Measurements from ENCODE around the gene MPV17L.
"Not testable (repeated sequence)": the region's sequence is repeated elsewhere in the genome, so short reads cannot be mapped to it uniquely, and the experiment has no call there.

The MPV17L gene

GRCh38 chr16:15415511-15415985, 20.0 kb downstream of the MPV17L start:
- no peak for DNase-seq

GRCh38 chr16:15417197-15417596, 21.6 kb downstream of the MPV17L start:
- DNase-seq: no peak

- no peak for DNase-seq
Measured at GRCh38 chr16:15418206-15418605, 22.7 kb downstream of the MPV17L start.

GRCh38 chr16:15421696-15422095, 26.1 kb downstream of the MPV17L start:
- DNase-seq: not testable (repeated sequence)

GRCh38 chr16:15422222-15422621, 26.7 kb downstream of the MPV17L start:
- DNase-seq: no peak

- no peak for DNase-seq
Measured at GRCh38 chr16:15425861-15426260, 30.3 kb downstream of the MPV17L start.

GRCh38 chr16:15426796-15427195, 31.2 kb downstream of the MPV17L start:
- no peak for DNase-seq

- peak; percentile 9 to 32 (median 14) for DNase-seq
Measured at GRCh38 chr16:15427648-15428239, 32.2 kb downstream of the MPV17L start.

- not testable (repeated sequence) for DNase-seq
Measured at GRCh38 chr16:15430884-15431283, 35.3 kb downstream of the MPV17L start.

GRCh38 chr16:15434079-15434424, 38.5 kb downstream of the MPV17L start:
- peak in 1 of 4 experiments; percentile 8 for DNase-seq

GRCh38 chr16:15434425-15435215, 39.1 kb downstream of the MPV17L start, which contains the start of gene BMERB1:
Gene BMERB1 (plus strand): TSS chr16:15434588. CDS start chr16:15434654, 66 bp downstream.
- DNase-seq: peak in 3 of 4 experiments; percentile 18 to 53 (median 22)

- no peak for DNase-seq
Measured at GRCh38 chr16:15435216-15435864, 39.8 kb downstream of the MPV17L start.

- no peak for DNase-seq
Measured at GRCh38 chr16:15439102-15439501, 43.5 kb downstream of the MPV17L start.

GRCh38 chr16:15439521-15439920, 44.0 kb downstream of the MPV17L start:
- no peak for DNase-seq

GRCh38 chr16:15440852-15441251, 45.3 kb downstream of the MPV17L start:
- no peak for DNase-seq

- not testable (repeated sequence) for DNase-seq
Measured at GRCh38 chr16:15442140-15442539, 46.6 kb downstream of the MPV17L start.

GRCh38 chr16:15443753-15444152, 48.2 kb downstream of the MPV17L start:
- no peak for DNase-seq

- DNase-seq: no peak
Measured at GRCh38 chr16:15444264-15444663, 48.7 kb downstream of the MPV17L start.

- no peak for DNase-seq
Measured at GRCh38 chr16:15445450-15445849, 49.9 kb downstream of the MPV17L start.

GRCh38 chr16:15446901-15447300, 51.3 kb downstream of the MPV17L start:
- no peak for DNase-seq

- DNase-seq: no peak
Measured at GRCh38 chr16:15450624-15451023, 55.1 kb downstream of the MPV17L start.

- no peak for DNase-seq
Measured at GRCh38 chr16:15451098-15451731, 55.7 kb downstream of the MPV17L start.

GRCh38 chr16:15452246-15452855, 56.8 kb downstream of the MPV17L start:
- no peak for DNase-seq
